ENCODE data around the gene CSAG3.
"Not testable (repeated sequence)": the region's sequence is repeated elsewhere in the genome, so short reads cannot be mapped to it uniquely, and the experiment has no call there.

DNA sequence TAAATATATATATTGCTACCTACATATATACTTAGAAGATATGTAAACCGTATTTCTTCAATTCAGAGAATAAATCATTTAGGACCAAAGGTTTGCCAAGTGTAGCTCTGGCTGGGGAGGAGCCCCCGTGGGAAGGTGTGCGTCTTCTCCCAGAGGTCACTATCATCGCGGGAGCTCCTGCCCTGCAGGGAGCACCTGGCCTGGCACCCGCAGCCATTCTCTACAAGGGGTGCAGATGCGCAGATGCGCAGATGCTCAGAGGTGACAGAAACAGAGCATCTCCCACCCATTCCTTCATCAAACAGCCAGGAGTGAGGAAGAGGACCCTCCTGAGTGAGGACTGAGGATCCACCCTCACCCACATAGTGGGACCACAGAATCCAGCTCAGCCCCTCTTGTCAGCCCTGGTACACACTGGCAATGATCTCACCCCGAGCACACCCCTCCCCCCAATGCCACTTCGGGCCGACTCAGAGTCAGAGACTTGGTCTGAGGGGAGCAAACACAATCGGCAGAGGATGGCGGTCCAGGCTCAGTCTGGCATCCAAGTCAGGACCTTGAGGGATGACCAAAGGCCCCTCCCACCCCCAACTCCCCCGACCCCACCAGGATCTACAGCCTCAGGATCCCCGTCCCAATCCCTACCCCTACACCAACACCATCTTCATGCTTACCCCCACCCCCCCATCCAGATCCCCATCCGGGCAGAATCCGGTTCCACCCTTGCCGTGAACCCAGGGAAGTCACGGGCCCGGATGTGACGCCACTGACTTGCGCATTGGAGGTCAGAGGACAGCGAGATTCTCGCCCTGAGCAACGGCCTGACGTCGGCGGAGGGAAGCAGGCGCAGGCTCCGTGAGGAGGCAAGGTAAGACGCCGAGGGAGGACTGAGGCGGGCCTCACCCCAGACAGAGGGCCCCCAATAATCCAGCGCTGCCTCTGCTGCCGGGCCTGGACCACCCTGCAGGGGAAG is 44.9 kb upstream of the CSAG3 start, which contains the start of gene MAGEA2B:
- not testable (repeated sequence) for TF ChIP-seq EZH2 (IDR thresholded peaks at IDR 0.05); POLR2A (IDR thresholded peaks at IDR 0.05; ENCODE audit: borderline replicate concordance, extremely low read depth, insufficient read depth, insufficient read length); POLR2AphosphoS5 (IDR thresholded peaks at IDR 0.05; ENCODE audit: low read depth, low read length); CTCF (IDR thresholded peaks at IDR 0.05 in 2 of 3, conservative IDR thresholded peaks at IDR 0.05 in 1 of 3; ENCODE audit: borderline replicate concordance in 1 of 3, insufficient read depth in 1 of 3, low read depth in 2 of 3, low read length in 2 of 3); CEBPB (IDR thresholded peaks at IDR 0.05; ENCODE audit: low read depth); RAD21 (IDR thresholded peaks at IDR 0.05; ENCODE audit: low read depth); SP1 (IDR thresholded peaks at IDR 0.05; ENCODE audit: low read depth); EZH2phosphoT487 (IDR thresholded peaks at IDR 0.05; ENCODE audit: borderline replicate concordance); JUND (IDR thresholded peaks at IDR 0.05); YY1 (IDR thresholded peaks at IDR 0.05; ENCODE audit: extremely low read depth, insufficient replicate concordance, low read depth, low read length)
- TF ChIP-seq, protein P1, sequence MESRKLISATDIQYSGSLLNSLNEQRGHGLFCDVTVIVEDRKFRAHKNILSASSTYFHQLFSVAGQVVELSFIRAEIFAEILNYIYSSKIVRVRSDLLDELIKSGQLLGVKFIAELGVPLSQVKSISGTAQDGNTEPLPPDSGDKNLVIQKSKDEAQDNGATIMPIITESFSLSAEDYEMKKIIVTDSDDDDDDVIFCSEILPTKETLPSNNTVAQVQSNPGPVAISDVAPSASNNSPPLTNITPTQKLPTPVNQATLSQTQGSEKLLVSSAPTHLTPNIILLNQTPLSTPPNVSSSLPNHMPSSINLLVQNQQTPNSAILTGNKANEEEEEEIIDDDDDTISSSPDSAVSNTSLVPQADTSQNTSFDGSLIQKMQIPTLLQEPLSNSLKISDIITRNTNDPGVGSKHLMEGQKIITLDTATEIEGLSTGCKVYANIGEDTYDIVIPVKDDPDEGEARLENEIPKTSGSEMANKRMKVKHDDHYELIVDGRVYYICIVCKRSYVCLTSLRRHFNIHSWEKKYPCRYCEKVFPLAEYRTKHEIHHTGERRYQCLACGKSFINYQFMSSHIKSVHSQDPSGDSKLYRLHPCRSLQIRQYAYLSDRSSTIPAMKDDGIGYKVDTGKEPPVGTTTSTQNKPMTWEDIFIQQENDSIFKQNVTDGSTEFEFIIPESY (IDR thresholded peaks at IDR 0.05; ENCODE audit: extremely low read depth, insufficient replicate concordance, low read length): not testable (repeated sequence)
- TF ChIP-seq, protein P2, sequence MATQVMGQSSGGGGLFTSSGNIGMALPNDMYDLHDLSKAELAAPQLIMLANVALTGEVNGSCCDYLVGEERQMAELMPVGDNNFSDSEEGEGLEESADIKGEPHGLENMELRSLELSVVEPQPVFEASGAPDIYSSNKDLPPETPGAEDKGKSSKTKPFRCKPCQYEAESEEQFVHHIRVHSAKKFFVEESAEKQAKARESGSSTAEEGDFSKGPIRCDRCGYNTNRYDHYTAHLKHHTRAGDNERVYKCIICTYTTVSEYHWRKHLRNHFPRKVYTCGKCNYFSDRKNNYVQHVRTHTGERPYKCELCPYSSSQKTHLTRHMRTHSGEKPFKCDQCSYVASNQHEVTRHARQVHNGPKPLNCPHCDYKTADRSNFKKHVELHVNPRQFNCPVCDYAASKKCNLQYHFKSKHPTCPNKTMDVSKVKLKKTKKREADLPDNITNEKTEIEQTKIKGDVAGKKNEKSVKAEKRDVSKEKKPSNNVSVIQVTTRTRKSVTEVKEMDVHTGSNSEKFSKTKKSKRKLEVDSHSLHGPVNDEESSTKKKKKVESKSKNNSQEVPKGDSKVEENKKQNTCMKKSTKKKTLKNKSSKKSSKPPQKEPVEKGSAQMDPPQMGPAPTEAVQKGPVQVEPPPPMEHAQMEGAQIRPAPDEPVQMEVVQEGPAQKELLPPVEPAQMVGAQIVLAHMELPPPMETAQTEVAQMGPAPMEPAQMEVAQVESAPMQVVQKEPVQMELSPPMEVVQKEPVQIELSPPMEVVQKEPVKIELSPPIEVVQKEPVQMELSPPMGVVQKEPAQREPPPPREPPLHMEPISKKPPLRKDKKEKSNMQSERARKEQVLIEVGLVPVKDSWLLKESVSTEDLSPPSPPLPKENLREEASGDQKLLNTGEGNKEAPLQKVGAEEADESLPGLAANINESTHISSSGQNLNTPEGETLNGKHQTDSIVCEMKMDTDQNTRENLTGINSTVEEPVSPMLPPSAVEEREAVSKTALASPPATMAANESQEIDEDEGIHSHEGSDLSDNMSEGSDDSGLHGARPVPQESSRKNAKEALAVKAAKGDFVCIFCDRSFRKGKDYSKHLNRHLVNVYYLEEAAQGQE (IDR thresholded peaks at IDR 0.05; ENCODE audit: low read depth): not testable (repeated sequence)
